Esophagus squamous epithelium (tissue), 5 donors: Measurements from ENCODE around the gene GSE1. TPM values are rescaled to one million over a fixed set of nuclear protein-coding genes. Genes with fewer than 3 reads are reported as not detected.

Experiments used
- DNase-seq: peaks from one replicate; lab custom pipeline; 2025; lab: John Stamatoyannopoulos, UW
- H3K27ac ChIP-seq, 4 donors: fragments of 200-600 bp; sonication (generic); one replicate each; pipeline ENCODE4 v1.5.1; 2016 to 2019; ENCODE audit warnings: mild to moderate bottlenecking in 1 of 4
- H3K27me3 ChIP-seq, 4 donors: fragments of 200-600 bp; sonication (generic); 1 replicate in 3 of 4; 2 replicates in 1 of 4; pipeline versions ENCODE4 v1.5.1 to v1.6.0; 2017 to 2021; ENCODE audit warnings: antibody characterized with exemption in 1 of 4
- H3K36me3 ChIP-seq, 3 donors: fragments of 200-600 bp; sonication (generic); one replicate each; pipeline ENCODE4 v1.5.1; 2016 to 2019
- H3K4me1 ChIP-seq, 3 donors: fragments of 200-600 bp; sonication (generic); one replicate each; pipeline ENCODE4 v1.5.1; 2017 to 2019
- H3K4me3 ChIP-seq, 4 donors: fragments of 200-600 bp; sonication (generic); 1 replicate in 3 of 4; 2 replicates in 1 of 4; pipeline ENCODE4 v1.5.1; 2016 to 2019; ENCODE audit warnings: mild to moderate bottlenecking in 2 of 4, moderate library complexity in 1 of 4
- H3K9me3 ChIP-seq, 3 donors: fragments of 200-600 bp; sonication (generic); one replicate each; pipeline ENCODE4 v1.5.1; 2016 to 2019
- POLR2A ChIP-seq, 4 donors: fragments of 450-650 bp; IDR thresholded peaks; one replicate each; pipeline ENCODE4 v1.6.1; 2017; ENCODE audit warnings: antibody characterized with exemption in 4 of 4, mild to moderate bottlenecking in 4 of 4, moderate library complexity in 3 of 4
- WGBS, 2 donors: methylation state at CpG; one replicate each; pipeline ENCODE4 v1.1.5; 2018; 5-methylcytosine and 5-hydroxymethylcytosine counted together
- intact Hi-C: fragments of 100-400 bp; cut with DNase I; formaldehyde crosslinking; loops from one replicate; pipeline ENCODE4 v1.15.0; 2022
- total RNA-seq, 4 donors: library from RNA; depleted of rRNA; stranded (reverse); fragments of >200 nt; gene quantifications; one replicate each; pipeline ENCODE4 v1.1.0, GENCODE V29; 2016
- TF ChIP-seq, protein P1 (sequence below), 6 experiments: fragments of 450-650 bp in 4 of 6; fragments of 200-600 bp in 2 of 6; sonication (generic) in 2 of 6; IDR thresholded peaks; one replicate each; pipeline ENCODE4 v1.5.1; 2016 to 2019; ENCODE audit warnings: antibody characterized with exemption in 6 of 6, mild to moderate bottlenecking in 4 of 6, moderate library complexity in 4 of 6
- donor health status: DM: yes; HTN: yes; CAD: no.

Gene GSE1
- total RNA-seq, 4 donors from 2014 or later, result 24.6 to 33.6 (median 28.9) TPM

GRCh38 chr16:85710732-85711131, 97.6 kb downstream of the GSE1 start:
- H3K27me3 ChIP-seq, result no peaks in the 10 kb centered on the region

DNA sequence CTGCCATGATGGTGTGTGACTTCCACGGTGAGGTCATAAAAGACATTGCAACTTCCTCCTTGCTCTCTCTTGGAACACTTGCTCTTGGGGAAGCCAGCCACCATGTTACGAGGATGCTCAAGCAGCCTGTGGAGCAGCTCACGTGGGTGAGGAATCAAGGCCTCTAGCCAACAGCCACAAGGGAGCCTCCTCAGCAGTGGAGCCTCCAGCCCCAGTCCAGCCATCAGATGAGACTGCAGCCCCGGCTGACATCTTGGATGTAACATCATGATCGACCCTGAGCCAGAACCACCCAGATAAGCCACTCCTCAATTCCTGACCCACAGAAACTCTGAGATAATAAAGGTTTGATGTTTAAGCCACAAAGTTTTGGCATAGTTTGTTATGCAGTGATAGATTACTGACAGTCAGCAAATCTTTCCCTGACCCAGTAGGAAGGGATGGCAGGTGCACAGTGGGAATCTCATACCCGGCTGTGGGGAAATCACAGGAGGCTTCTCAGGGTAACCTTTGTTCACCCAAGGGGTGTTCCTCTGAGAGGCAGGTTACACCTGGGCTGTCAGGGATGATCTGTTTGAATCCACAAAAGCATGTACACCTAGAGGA, 99.0 kb downstream of the GSE1 start:
- H3K4me3 ChIP-seq, result no peak overlapping the region
- intact Hi-C loops, result no loop called here
- no peak for DNase-seq
- H3K4me1 ChIP-seq, result peaks cover 17 to 29% (median 17%) of the 10 kb centered on the region in 3 donors
- WGBS, 2 donors, result 71 to 84% methylated on average over 2 to 3 of the region's 6 CpGs
- peaks cover 0 to 11% (median 0%) of the 10 kb centered on the region in 3 donors for H3K9me3 ChIP-seq
- H3K36me3 ChIP-seq, result peaks cover 0 to 6% (median 0%) of the 10 kb centered on the region in 3 donors
- no peak overlapping the region for H3K27ac ChIP-seq
- peaks cover 0 to 6% (median 0%) of the 10 kb centered on the region in 4 donors for H3K27me3 ChIP-seq
- no peak for TF ChIP-seq POLR2A (IDR thresholded peaks at IDR 0.05)
- TF ChIP-seq, protein P1, sequence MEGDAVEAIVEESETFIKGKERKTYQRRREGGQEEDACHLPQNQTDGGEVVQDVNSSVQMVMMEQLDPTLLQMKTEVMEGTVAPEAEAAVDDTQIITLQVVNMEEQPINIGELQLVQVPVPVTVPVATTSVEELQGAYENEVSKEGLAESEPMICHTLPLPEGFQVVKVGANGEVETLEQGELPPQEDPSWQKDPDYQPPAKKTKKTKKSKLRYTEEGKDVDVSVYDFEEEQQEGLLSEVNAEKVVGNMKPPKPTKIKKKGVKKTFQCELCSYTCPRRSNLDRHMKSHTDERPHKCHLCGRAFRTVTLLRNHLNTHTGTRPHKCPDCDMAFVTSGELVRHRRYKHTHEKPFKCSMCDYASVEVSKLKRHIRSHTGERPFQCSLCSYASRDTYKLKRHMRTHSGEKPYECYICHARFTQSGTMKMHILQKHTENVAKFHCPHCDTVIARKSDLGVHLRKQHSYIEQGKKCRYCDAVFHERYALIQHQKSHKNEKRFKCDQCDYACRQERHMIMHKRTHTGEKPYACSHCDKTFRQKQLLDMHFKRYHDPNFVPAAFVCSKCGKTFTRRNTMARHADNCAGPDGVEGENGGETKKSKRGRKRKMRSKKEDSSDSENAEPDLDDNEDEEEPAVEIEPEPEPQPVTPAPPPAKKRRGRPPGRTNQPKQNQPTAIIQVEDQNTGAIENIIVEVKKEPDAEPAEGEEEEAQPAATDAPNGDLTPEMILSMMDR (IDR thresholded peaks at IDR 0.05), result no peak

More at GRCh38 chr16:85710732-85711131, 97.6 kb downstream of the GSE1 start:
- peaks cover 0 to 11% (median 0%) of the 10 kb centered on the region in 3 donors for H3K9me3 ChIP-seq
- no peak overlapping the region for H3K4me3 ChIP-seq
- no peak overlapping the region for H3K27ac ChIP-seq
- WGBS, 2 donors, result 80 to 90% methylated on average over 4 to 5 of the region's 9 CpGs
- H3K36me3 ChIP-seq, result peaks cover 0 to 6% (median 0%) of the 10 kb centered on the region in 3 donors
- DNase-seq, result no peak
- H3K4me1 ChIP-seq, result peaks cover 5 to 16% (median 6%) of the 10 kb centered on the region in 3 donors
- no peak for TF ChIP-seq POLR2A (IDR thresholded peaks at IDR 0.05)
- TF ChIP-seq, protein P1 (IDR thresholded peaks at IDR 0.05), result no peak
- intact Hi-C loops, result no loop called here

- WGBS, 2 donors, result 53 to 73% methylated on average over 2 to 7 of the region's 9 CpGs
- DNase-seq, result no peak
- TF ChIP-seq, protein P1 (IDR thresholded peaks at IDR 0.05), result no peak
- no peak for TF ChIP-seq POLR2A (IDR thresholded peaks at IDR 0.05)
- intact Hi-C loops, result no loop called here
- H3K4me3 ChIP-seq, result no peak overlapping the region
- H3K9me3 ChIP-seq, result peaks cover 0 to 11% (median 0%) of the 10 kb centered on the region in 3 donors
- no peak overlapping the region for H3K27ac ChIP-seq
- H3K27me3 ChIP-seq, result peaks cover 0 to 11% (median 0%) of the 10 kb centered on the region in 4 donors
- peaks cover 19 to 30% (median 21%) of the 10 kb centered on the region in 3 donors for H3K4me1 ChIP-seq
- peaks cover 0 to 6% (median 0%) of the 10 kb centered on the region in 3 donors for H3K36me3 ChIP-seq
These were observed 99.7 kb downstream of the GSE1 start for GRCh38 chr16:85712801-85713200.

- intact Hi-C loops, result no loop called here
These were observed 102.3 kb downstream of the GSE1 start for GRCh38 chr16:85715169-85716021.

More at GRCh38 chr16:85715169-85716021, 102.3 kb downstream of the GSE1 start:
- WGBS, 2 donors, result 25 to 31% methylated on average over 14 to 15 of the region's 22 CpGs
- Histone ChIP-seq H3K27me3 (peaks cover 0 to 15% (median 0%) of the 10 kb centered on the region in 4 donors), H3K27ac (no peak overlapping the region), H3K9me3 (peaks cover 0 to 11% (median 0%) of the 10 kb centered on the region in 3 donors), H3K4me1 (peaks cover 22 to 43% (median 24%) of the 10 kb centered on the region in 3 donors), H3K4me3 (no peak overlapping the region), H3K36me3 (peaks cover 0 to 6% (median 0%) of the 10 kb centered on the region in 3 donors)
- no peak for DNase-seq
- TF ChIP-seq, protein P1 (IDR thresholded peaks at IDR 0.05), result no peak
- TF ChIP-seq POLR2A (IDR thresholded peaks at IDR 0.05), result no peak
